ENCODE results near the gene RPTOR.

RPTOR gene

DNA sequence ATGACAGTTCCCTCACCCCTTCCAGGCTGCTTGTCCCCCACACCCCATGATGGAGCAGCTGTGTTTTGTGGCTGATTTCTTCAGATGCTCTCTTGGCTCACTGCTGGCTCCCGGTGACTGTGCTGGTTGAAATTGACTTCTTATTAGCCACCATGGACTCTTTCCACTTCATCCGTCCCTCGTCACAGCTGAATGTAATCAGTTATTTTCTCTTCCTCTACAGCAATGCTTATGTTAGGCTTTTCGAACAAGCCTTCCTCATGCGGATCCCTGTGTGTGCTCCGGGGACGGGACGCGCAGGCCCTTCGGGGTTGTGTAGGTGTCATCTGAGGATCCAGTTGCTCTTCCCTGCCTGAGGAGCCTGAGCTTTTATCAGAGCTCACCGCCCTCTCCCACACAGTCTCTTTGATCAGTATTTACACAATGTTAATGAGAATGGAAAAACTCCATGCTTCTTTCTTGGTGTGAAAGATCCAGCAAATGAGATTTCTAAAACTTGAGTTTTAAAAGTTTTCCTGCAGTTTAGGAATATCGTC, 87.5 kb downstream of the RPTOR start:
- TF ChIP-seq RARB (CRISPR knock-in tag; IDR thresholded peaks at IDR 0.05) (no peak), ZC3H10 (CRISPR knock-in tag; IDR thresholded peaks at IDR 0.05) (no peak), GLIS3 (CRISPR knock-in tag; IDR thresholded peaks at IDR 0.05) (no peak), PPARA (CRISPR knock-in tag; IDR thresholded peaks at IDR 0.05; ENCODE audit: borderline replicate concordance) (no peak), OSR1 (CRISPR knock-in tag; IDR thresholded peaks at IDR 0.05) (no peak)
- TF ChIP-seq, protein P1, sequence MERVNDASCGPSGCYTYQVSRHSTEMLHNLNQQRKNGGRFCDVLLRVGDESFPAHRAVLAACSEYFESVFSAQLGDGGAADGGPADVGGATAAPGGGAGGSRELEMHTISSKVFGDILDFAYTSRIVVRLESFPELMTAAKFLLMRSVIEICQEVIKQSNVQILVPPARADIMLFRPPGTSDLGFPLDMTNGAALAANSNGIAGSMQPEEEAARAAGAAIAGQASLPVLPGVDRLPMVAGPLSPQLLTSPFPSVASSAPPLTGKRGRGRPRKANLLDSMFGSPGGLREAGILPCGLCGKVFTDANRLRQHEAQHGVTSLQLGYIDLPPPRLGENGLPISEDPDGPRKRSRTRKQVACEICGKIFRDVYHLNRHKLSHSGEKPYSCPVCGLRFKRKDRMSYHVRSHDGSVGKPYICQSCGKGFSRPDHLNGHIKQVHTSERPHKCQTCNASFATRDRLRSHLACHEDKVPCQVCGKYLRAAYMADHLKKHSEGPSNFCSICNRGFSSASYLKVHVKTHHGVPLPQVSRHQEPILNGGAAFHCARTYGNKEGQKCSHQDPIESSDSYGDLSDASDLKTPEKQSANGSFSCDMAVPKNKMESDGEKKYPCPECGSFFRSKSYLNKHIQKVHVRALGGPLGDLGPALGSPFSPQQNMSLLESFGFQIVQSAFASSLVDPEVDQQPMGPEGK (CRISPR knock-in tag; IDR thresholded peaks at IDR 0.05; ENCODE audit: borderline replicate concordance): no peak
- no peak for ATAC-seq

DNA sequence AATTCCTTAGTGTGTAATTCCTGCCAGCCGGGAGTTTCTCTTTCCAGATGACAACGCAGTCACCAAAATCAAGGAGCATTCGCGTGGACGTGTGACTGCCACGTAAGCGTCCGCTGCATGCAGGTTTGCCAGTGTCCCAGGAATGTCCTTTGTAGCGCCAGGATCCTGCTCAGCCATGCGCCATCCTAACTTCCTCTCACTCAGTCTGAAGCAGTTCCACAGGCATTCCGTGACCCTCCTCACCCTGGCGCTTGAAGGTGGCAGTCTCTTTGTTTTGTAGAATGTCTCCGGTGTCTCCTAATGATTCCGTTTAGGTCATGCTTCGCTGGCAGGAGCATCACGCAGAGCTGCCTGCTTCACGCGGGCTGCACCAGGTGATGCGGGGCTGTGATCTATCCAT, 88.6 kb downstream of the RPTOR start:
- no peak for TF ChIP-seq CSDC2 (CRISPR knock-in tag; IDR thresholded peaks at IDR 0.05)
- TF ChIP-seq ZNF70 (CRISPR knock-in tag; IDR thresholded peaks at IDR 0.05): no peak
- TF ChIP-seq, protein P2, sequence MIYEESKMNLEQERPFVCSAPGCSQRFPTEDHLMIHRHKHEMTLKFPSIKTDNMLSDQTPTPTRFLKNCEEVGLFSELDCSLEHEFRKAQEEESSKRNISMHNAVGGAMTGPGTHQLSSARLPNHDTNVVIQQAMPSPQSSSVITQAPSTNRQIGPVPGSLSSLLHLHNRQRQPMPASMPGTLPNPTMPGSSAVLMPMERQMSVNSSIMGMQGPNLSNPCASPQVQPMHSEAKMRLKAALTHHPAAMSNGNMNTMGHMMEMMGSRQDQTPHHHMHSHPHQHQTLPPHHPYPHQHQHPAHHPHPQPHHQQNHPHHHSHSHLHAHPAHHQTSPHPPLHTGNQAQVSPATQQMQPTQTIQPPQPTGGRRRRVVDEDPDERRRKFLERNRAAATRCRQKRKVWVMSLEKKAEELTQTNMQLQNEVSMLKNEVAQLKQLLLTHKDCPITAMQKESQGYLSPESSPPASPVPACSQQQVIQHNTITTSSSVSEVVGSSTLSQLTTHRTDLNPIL (CRISPR knock-in tag; IDR thresholded peaks at IDR 0.05; ENCODE audit: low read depth): no peak
- no peak for TF ChIP-seq PPARA (CRISPR knock-in tag; IDR thresholded peaks at IDR 0.05; ENCODE audit: borderline replicate concordance)
- no peak for TF ChIP-seq ESRRG (CRISPR knock-in tag; IDR thresholded peaks at IDR 0.05)
- TF ChIP-seq ZC3H10 (CRISPR knock-in tag; IDR thresholded peaks at IDR 0.05): no peak
- TF ChIP-seq ARNTL (CRISPR knock-in tag; IDR thresholded peaks at IDR 0.05; ENCODE audit: borderline replicate concordance, low read depth): no peak
- no peak for TF ChIP-seq RARB (CRISPR knock-in tag; IDR thresholded peaks at IDR 0.05)
- no peak for TF ChIP-seq ZNF8 (CRISPR knock-in tag; IDR thresholded peaks at IDR 0.05)
- no peak for TF ChIP-seq BACH2 (CRISPR knock-in tag; IDR thresholded peaks at IDR 0.05; ENCODE audit: borderline replicate concordance)
- TF ChIP-seq ZNF565 (CRISPR knock-in tag; conservative IDR thresholded peaks at IDR 0.05; ENCODE audit: low read depth): no peak
- TF ChIP-seq SNAI2 (CRISPR knock-in tag; IDR thresholded peaks at IDR 0.05): no peak
- TF ChIP-seq TCF4 (CRISPR knock-in tag; IDR thresholded peaks at IDR 0.05; ENCODE audit: borderline replicate concordance): no peak
- TF ChIP-seq ZFP3 (CRISPR knock-in tag; IDR thresholded peaks at IDR 0.05): no peak
- no peak for ATAC-seq

DNA sequence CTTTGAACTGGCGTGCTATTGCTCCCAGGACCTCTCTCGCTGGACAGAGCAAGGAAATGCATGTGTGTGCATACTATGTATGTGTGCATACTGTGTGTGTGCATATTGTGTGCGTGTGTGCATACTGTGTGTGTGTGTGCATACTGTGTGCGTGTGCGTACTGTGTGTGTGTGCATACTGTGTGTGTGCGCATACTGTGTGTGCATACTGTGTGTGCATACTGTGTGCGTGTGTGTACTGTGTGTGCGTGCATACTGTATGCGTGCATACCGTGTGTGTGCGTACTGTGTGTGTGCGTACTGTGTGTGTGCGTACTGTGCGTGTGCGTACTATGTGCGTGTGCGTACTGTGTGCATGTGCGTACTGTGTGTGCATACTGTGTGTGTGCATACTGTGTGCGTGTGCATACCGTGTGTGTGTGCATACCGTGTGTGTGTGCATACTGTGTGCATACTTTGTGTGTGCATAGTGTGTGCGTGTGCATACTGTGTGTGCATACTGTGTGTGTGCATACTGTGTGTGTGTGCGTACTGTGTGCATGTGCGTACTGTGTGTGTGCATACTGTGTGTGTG, 89.4 kb downstream of the RPTOR start:
- no peak for TF ChIP-seq BACH2 (CRISPR knock-in tag; IDR thresholded peaks at IDR 0.05; ENCODE audit: borderline replicate concordance)
- TF ChIP-seq RARB (CRISPR knock-in tag; IDR thresholded peaks at IDR 0.05): no peak
- TF ChIP-seq, protein P2 (CRISPR knock-in tag; IDR thresholded peaks at IDR 0.05; ENCODE audit: low read depth): no peak
- TF ChIP-seq, protein P1 (CRISPR knock-in tag; IDR thresholded peaks at IDR 0.05; ENCODE audit: borderline replicate concordance): no peak
- no peak for TF ChIP-seq ZC3H10 (CRISPR knock-in tag; IDR thresholded peaks at IDR 0.05)
- TF ChIP-seq ARNTL (CRISPR knock-in tag; IDR thresholded peaks at IDR 0.05; ENCODE audit: borderline replicate concordance, low read depth): no peak
- no peak for TF ChIP-seq CSDC2 (CRISPR knock-in tag; IDR thresholded peaks at IDR 0.05)
- TF ChIP-seq ZNF565 (CRISPR knock-in tag; conservative IDR thresholded peaks at IDR 0.05; ENCODE audit: low read depth): no peak
- no peak for TF ChIP-seq ISL1 (CRISPR knock-in tag; IDR thresholded peaks at IDR 0.05)
- no peak for TF ChIP-seq ZNF8 (CRISPR knock-in tag; IDR thresholded peaks at IDR 0.05)
- no peak for TF ChIP-seq GLIS3 (CRISPR knock-in tag; IDR thresholded peaks at IDR 0.05)
- no peak for TF ChIP-seq ZNF70 (CRISPR knock-in tag; IDR thresholded peaks at IDR 0.05)
- no peak for TF ChIP-seq PPARA (CRISPR knock-in tag; IDR thresholded peaks at IDR 0.05; ENCODE audit: borderline replicate concordance)
- TF ChIP-seq SNAI2 (CRISPR knock-in tag; IDR thresholded peaks at IDR 0.05): no peak
- TF ChIP-seq, protein P3, sequence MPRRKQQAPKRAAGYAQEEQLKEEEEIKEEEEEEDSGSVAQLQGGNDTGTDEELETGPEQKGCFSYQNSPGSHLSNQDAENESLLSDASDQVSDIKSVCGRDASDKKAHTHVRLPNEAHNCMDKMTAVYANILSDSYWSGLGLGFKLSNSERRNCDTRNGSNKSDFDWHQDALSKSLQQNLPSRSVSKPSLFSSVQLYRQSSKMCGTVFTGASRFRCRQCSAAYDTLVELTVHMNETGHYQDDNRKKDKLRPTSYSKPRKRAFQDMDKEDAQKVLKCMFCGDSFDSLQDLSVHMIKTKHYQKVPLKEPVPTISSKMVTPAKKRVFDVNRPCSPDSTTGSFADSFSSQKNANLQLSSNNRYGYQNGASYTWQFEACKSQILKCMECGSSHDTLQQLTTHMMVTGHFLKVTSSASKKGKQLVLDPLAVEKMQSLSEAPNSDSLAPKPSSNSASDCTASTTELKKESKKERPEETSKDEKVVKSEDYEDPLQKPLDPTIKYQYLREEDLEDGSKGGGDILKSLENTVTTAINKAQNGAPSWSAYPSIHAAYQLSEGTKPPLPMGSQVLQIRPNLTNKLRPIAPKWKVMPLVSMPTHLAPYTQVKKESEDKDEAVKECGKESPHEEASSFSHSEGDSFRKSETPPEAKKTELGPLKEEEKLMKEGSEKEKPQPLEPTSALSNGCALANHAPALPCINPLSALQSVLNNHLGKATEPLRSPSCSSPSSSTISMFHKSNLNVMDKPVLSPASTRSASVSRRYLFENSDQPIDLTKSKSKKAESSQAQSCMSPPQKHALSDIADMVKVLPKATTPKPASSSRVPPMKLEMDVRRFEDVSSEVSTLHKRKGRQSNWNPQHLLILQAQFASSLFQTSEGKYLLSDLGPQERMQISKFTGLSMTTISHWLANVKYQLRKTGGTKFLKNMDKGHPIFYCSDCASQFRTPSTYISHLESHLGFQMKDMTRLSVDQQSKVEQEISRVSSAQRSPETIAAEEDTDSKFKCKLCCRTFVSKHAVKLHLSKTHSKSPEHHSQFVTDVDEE (CRISPR knock-in tag; IDR thresholded peaks at IDR 0.05): no peak
- no peak for TF ChIP-seq ESRRG (CRISPR knock-in tag; IDR thresholded peaks at IDR 0.05)
- ATAC-seq: no peak

Data from SK-N-SH treated with all-trans-retinoic acid at 6 μM for 48 hours (cell line).